ENCODE measurements around the gene OPN3. TPM values are rescaled to one million over a fixed set of nuclear protein-coding genes. Genes with fewer than 3 reads are reported as not detected.

OPN3 gene
- total RNA-seq, 1 experiment from 2014 or later = 10.0 TPM

GRCh38 chr1:241658081-241658793 is 18.1 kb upstream of the OPN3 start:
- H3K9me3 Mint-ChIP-seq = no peaks in the 10 kb centered on the region
- Histone ChIP-seq H3K4me1 (ENCODE audit: insufficient read depth, low read length) (no peaks in the 10 kb centered on the region), H4K5ac (ENCODE audit: insufficient read length, low read depth, low read length) (no peak overlapping the region), H2AFZ (ENCODE audit: low read length) (no peak overlapping the region), H3K4me2 (ENCODE audit: insufficient read depth, insufficient read length, low read length) (no peak overlapping the region), H3K14ac (ENCODE audit: insufficient read depth, low read length) (no peak overlapping the region), H3K27ac (ENCODE audit: insufficient read length, low read depth, low read length) (no peak overlapping the region), H3K27me3 (ENCODE audit: insufficient read depth, low read length) (no peaks in the 10 kb centered on the region), H3K4ac (ENCODE audit: low read depth, low read length) (no peak overlapping the region), H3K79me1 (ENCODE audit: insufficient read depth, low read depth, low read length, poor library complexity, severe bottlenecking) (no peaks in the 10 kb centered on the region), H4K91ac (ENCODE audit: insufficient read length, low read depth, low read length) (no peak overlapping the region), H3T11ph (ENCODE audit: low read length) (no peak overlapping the region), H4K8ac (replicated peaks; ENCODE audit: insufficient read length, low read depth, low read length) (no peak overlapping the region), H3K9me3 (ENCODE audit: control insufficient read depth, low read depth, low read length) (no peaks in the 10 kb centered on the region), H4K20me1 (ENCODE audit: control insufficient read depth, insufficient read depth, insufficient read length) (no peaks in the 10 kb centered on the region), H3K56ac (ENCODE audit: insufficient read length, low read depth, low read length) (no peak overlapping the region), H3K79me2 (ENCODE audit: insufficient read depth, low read length) (no peaks in the 10 kb centered on the region), H3K18ac (ENCODE audit: insufficient read length, low read depth, low read length) (no peak overlapping the region), H2BK20ac (ENCODE audit: low read depth, low read length, poor library complexity, severe bottlenecking) (no peak overlapping the region), H2BK120ac (ENCODE audit: low read depth, low read length, poor library complexity, severe bottlenecking) (no peak overlapping the region), H3K23ac (ENCODE audit: insufficient read length, low read depth, low read length) (no peak overlapping the region), H2BK5ac (ENCODE audit: insufficient read length, low read length) (no peak overlapping the region), H3K23me2 (ENCODE audit: insufficient read length, low read depth, low read length, poor library complexity, severe bottlenecking) (no peaks in the 10 kb centered on the region), H2AK5ac (ENCODE audit: insufficient read length, low read length) (no peak overlapping the region), H2BK15ac (ENCODE audit: low read depth, low read length) (no peak overlapping the region), H3K9ac (ENCODE audit: extremely low read depth, insufficient read length, low read length) (no peak overlapping the region), H2BK12ac (ENCODE audit: insufficient read length, low read depth, low read length) (no peak overlapping the region)
- no peaks in the 10 kb centered on the region for H3K27me3 Mint-ChIP-seq (ENCODE audit: low read depth)
- no peak overlapping the region for H3K4me3 Mint-ChIP-seq
- no peak for DNase-seq
- H3K27ac Mint-ChIP-seq = 0 out of 7 replicates have a peak overlapping the region, but pooled peaks of 1 of the 3 experiments have one; percentile 32
- no peak for TF ChIP-seq CTCF (conservative IDR thresholded peaks at IDR 0.05)
- H3K4me1 Mint-ChIP-seq = peaks cover 0 to 1% of the 10 kb centered on the region in 2 experiments; a peak in 2 of 4 replicates
- no peaks in the 10 kb centered on the region for H3K36me3 Mint-ChIP-seq (ENCODE audit: insufficient read depth in 1 of 3, low read depth in 3 of 3)
- WGBS (ENCODE audit: extremely low coverage, insufficient read length, low lambda C conversion rate) = no CpG with 5 or more reads among the region's 3 CpGs

Measured in H9 (cell line).